ENCODE measurements around the gene C1QTNF1. TPM values are rescaled to one million over a fixed set of nuclear protein-coding genes. Genes with fewer than 3 reads are reported as not detected.

Gene C1QTNF1
- total and polyA plus RNA-seq, 9 of the 15 experiments (the other 6 are each of a cell fraction or from before 2014, with no cell fraction given): 0.09 TPM; not detected in 8

DNA sequence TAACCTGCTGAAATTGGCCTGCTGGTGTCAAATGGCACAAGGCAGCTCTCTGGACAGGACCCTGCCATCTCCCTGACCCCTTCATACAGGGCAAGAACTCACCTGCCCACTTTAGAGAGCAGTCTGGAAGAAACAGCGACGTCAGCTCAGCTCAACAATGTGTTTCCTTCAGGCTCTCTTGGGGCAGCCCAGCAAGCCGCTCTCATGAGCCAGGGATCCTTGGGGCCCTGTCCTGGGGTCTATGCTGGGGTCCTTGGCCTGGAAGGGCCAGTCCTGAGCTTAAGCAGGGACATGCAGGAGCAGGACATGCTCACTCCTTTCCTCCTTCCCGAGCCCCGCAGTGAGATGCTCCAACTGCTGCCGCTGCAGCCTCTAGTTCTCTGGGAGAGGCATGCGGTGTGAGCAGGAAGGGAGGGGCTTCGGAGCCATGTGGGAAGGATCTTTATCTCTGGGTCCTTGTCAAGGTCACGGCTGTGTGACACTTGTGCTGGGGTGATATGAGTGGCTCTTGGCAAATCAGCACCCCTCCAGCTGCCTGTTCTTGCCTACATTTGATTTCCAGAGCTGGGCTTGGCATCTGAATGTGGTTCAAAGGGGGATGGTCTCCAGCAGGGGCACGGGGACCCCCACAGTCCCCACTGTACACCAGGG, 3.4 kb downstream of the C1QTNF1 start:
- no peak overlapping the region for H3K4me2 ChIP-seq (ENCODE audit: insufficient read depth, low read length)
- no peak for FAIRE-seq
- intact Hi-C loops (cut with micrococcal nuclease) (no loop called here), in situ Hi-C loops (cut with MboI) (no loop called here)
- POLR2A ChIA-PET: interaction anchor here (0.8 kb wide), 1 partner anchor 7 kb away, joined by 3 read pairs; no protein-coding TSS in a partner anchor
- peak; percentile 48 for ATAC-seq
- H2AFZ ChIP-seq (ENCODE audit: low read depth, low read length): no peak overlapping the region
- 4% methylated on average over 10 of the region's 10 CpGs for WGBS (ENCODE audit: insufficient coverage, low coverage, missing lambda C conversion rate)
- CTCF ChIA-PET (ENCODE audit: low intra/inter-chr PET ratio): no interaction called here
- TF ChIP-seq ESRRB (CRISPR knock-in tag; IDR thresholded peaks at IDR 0.05; ENCODE audit: borderline replicate concordance): no peak
- no peak for TF ChIP-seq NR2C1 (IDR thresholded peaks at IDR 0.05)
- 0 out of 2 replicates have a peak, but pooled peaks have one; percentile 16 for TF ChIP-seq NR2C1 (tag; IDR thresholded peaks at IDR 0.05)
- peak; percentile 46; the same call in 1 of the 2 replicates for TF ChIP-seq MYC (IDR thresholded peaks at IDR 0.05; ENCODE audit: low read depth, low read length)
- no peak for TF ChIP-seq MYC (CRISPR knock-in tag; IDR thresholded peaks at IDR 0.05; ENCODE audit: borderline replicate concordance, low read depth)
- no peak for TF ChIP-seq ARID3A (IDR thresholded peaks at IDR 0.05; ENCODE audit: borderline replicate concordance, low read depth, low read length)
- TF ChIP-seq, protein P1, sequence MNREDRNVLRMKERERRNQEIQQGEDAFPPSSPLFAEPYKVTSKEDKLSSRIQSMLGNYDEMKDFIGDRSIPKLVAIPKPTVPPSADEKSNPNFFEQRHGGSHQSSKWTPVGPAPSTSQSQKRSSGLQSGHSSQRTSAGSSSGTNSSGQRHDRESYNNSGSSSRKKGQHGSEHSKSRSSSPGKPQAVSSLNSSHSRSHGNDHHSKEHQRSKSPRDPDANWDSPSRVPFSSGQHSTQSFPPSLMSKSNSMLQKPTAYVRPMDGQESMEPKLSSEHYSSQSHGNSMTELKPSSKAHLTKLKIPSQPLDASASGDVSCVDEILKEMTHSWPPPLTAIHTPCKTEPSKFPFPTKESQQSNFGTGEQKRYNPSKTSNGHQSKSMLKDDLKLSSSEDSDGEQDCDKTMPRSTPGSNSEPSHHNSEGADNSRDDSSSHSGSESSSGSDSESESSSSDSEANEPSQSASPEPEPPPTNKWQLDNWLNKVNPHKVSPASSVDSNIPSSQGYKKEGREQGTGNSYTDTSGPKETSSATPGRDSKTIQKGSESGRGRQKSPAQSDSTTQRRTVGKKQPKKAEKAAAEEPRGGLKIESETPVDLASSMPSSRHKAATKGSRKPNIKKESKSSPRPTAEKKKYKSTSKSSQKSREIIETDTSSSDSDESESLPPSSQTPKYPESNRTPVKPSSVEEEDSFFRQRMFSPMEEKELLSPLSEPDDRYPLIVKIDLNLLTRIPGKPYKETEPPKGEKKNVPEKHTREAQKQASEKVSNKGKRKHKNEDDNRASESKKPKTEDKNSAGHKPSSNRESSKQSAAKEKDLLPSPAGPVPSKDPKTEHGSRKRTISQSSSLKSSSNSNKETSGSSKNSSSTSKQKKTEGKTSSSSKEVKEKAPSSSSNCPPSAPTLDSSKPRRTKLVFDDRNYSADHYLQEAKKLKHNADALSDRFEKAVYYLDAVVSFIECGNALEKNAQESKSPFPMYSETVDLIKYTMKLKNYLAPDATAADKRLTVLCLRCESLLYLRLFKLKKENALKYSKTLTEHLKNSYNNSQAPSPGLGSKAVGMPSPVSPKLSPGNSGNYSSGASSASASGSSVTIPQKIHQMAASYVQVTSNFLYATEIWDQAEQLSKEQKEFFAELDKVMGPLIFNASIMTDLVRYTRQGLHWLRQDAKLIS (CRISPR knock-in tag; IDR thresholded peaks at IDR 0.05): no peak
- peak; percentile 34; the same call in 1 of the 2 replicates for TF ChIP-seq CTBP1 (IDR thresholded peaks at IDR 0.05; ENCODE audit: borderline replicate concordance)
- TF ChIP-seq RFX1 (IDR thresholded peaks at IDR 0.05): no peak
- TF ChIP-seq NR2C2 (CRISPR knock-in tag; IDR thresholded peaks at IDR 0.05): no peak
- 0 out of 2 replicates have a peak, but pooled peaks have one; percentile 30 for TF ChIP-seq NR2C2 (tag; IDR thresholded peaks at IDR 0.05)
- peak; percentile 40; the same call in 1 of the 2 replicates for TF ChIP-seq CBFA2T3 (IDR thresholded peaks at IDR 0.05)
- peak; percentile 43 for TF ChIP-seq L3MBTL2 (IDR thresholded peaks at IDR 0.05)
- peak; percentile 98 for TF ChIP-seq ESRRA (IDR thresholded peaks at IDR 0.05; ENCODE audit: borderline replicate concordance, low read depth)
- TF ChIP-seq RCOR1 (IDR thresholded peaks at IDR 0.05; ENCODE audit: borderline replicate concordance in 1 of 2, low read depth in 2 of 2, low read length in 2 of 2): 0 out of 4 replicates have a peak, but pooled peaks of 1 of the 2 experiments have one; percentile 29
- 0 out of 2 replicates have a peak, but pooled peaks have one; percentile 3 for TF ChIP-seq CREM (IDR thresholded peaks at IDR 0.05; ENCODE audit: low read depth)
- TF ChIP-seq LCOR (CRISPR knock-in tag; IDR thresholded peaks at IDR 0.05): no peak
- H3K36me3 ChIP-seq (ENCODE audit: control insufficient read depth, insufficient read depth, low read length): no peaks in the 10 kb centered on the region
- BruUV-seq (replicated peaks): no TSS peak
- H3K4me1 ChIP-seq (replicated peaks in 1 of 2; ENCODE audit: control insufficient read depth in 2 of 2, insufficient read depth in 2 of 2, low read length in 2 of 2): peaks cover 9 to 28% of the 10 kb centered on the region in 2 experiments
- peaks cover 66 to 86% of the 10 kb centered on the region in 2 experiments for H3K27me3 ChIP-seq (ENCODE audit: control insufficient read depth in 2 of 2, insufficient read depth in 2 of 2, low read length in 2 of 2)
- peak in 3 of 4 experiments; percentile 37 to 43 (median 40) for DNase-seq (ENCODE audit: extremely low read depth in 1 of 4, low spot score in 3 of 4)
- H4K20me1 ChIP-seq (replicated peaks; ENCODE audit: control insufficient read depth, insufficient read depth, low read length): peaks cover 4% of the 10 kb centered on the region; the same call in 1 of the 2 replicates
- H3K9ac ChIP-seq (ENCODE audit: insufficient read depth in 1 of 2, low read depth in 2 of 2, low read length in 2 of 2): peak overlapping the region in 1 of 2 experiments; percentile 35; a peak in 2 of 4 replicates
- H3K9me3 ChIP-seq (replicated peaks; ENCODE audit: control insufficient read depth, insufficient read depth, low read depth, low read length): no peaks in the 10 kb centered on the region
- no peak overlapping the region for H3K27ac ChIP-seq (ENCODE audit: extremely low read depth, low read depth, low read length)
- no peaks in the 10 kb centered on the region for H3K9me1 ChIP-seq (ENCODE audit: control insufficient read depth, insufficient read depth, low read length)
- no peak overlapping the region for H3K4me3 ChIP-seq
- no peaks in the 10 kb centered on the region for H3K79me2 ChIP-seq (ENCODE audit: control insufficient read depth, insufficient read depth, low read length)

Measured in K562 (cell line).